ENCODE data around the gene PLCD4. TPM values are rescaled to one million over a fixed set of nuclear protein-coding genes. Genes with fewer than 3 reads are reported as not detected.

The PLCD4 gene
- 1.1 TPM for total RNA-seq
- long read RNA-seq, partial matches to known transcripts, result 0 of 1 reads
- long read RNA-seq, other reads (novel, unspliced or antisense), result 0 of 1 reads

GRCh38 chr2:218607436-218608115 is at the start of gene PLCD4:
TSS of gene PLCD4 (plus strand) at chr2:218607899. CDS start at chr2:218615740, 7,841 bp downstream.
- intact Hi-C loops (cut with DNase I), result no loop called here
- ATAC-seq, result peak; percentile 37 to 52
- H3K4me1 ChIP-seq, result no peaks in the 10 kb centered on the region
- no peak for DNase-seq
- no peak within 1 kb of the TSS for H3K27ac ChIP-seq
- H3K4me3 ChIP-seq, result peak within 1 kb of the TSS; percentile 22
- H3K9me3 ChIP-seq, result no peaks in the 10 kb centered on the region
- no peaks in the 10 kb centered on the region for H3K36me3 ChIP-seq
- no peaks in the 10 kb centered on the region for H3K27me3 ChIP-seq (ENCODE audit: low read depth)
- TF ChIP-seq CTCF (IDR thresholded peaks at IDR 0.05), result no peak

DNA sequence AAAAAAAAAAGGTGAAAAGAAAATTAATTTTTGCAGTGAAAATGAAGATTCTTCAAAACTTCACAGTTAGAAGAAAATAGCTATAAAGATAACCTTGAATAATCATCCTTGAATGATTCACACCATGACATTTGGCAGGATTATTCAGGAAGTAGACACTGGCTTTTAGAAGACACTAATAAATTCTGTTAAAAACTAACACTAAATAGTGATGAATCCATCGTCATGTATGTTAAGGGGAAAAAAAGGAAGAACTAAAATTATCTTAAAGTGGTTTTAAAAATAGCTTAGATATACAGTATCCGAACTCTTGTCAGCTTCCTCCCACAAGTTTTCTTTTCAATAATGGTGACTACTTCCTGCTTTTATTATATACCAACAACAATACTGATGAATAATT is 49.8 kb upstream of the PLCD4 start:
- Histone ChIP-seq H3K4me3 (no peak overlapping the region), H3K36me3 (peaks cover 78% of the 10 kb centered on the region), H3K4me1 (no peaks in the 10 kb centered on the region), H3K27ac (no peak overlapping the region), H3K9me3 (no peaks in the 10 kb centered on the region), H3K27me3 (ENCODE audit: low read depth) (no peaks in the 10 kb centered on the region)
- DNase-seq (no peak), ATAC-seq (no peak)
- intact Hi-C loops (cut with DNase I), result no loop called here
- no peak for TF ChIP-seq CTCF (IDR thresholded peaks at IDR 0.05)

DNA sequence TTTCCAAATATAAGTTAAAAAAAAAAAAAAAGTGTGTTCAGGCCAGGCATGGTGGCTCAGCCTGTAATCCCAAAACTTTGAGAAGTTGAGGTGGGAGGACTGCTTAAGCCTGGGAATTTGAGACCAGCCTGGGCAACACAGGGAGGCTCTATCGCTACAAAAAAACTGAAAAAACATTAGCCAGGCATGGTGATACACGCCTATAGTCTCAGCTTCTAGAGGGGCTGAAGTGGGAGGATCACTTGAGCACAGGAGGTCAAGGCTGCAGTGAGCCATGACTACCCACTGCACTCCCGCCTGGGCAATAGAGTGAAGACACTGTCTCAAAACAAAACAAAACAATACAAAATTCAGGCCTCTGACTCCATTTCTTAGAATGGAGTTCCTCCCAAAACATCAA is 48.7 kb upstream of the PLCD4 start:
- H3K27me3 ChIP-seq (ENCODE audit: low read depth), result no peaks in the 10 kb centered on the region
- intact Hi-C loops (cut with DNase I), result no loop called here
- no peak for TF ChIP-seq CTCF (IDR thresholded peaks at IDR 0.05)
- ATAC-seq (no peak), DNase-seq (no peak)
- no peak overlapping the region for H3K4me3 ChIP-seq
- H3K4me1 ChIP-seq, result no peaks in the 10 kb centered on the region
- H3K9me3 ChIP-seq, result no peaks in the 10 kb centered on the region
- no peak overlapping the region for H3K27ac ChIP-seq
- H3K36me3 ChIP-seq, result peaks cover 68% of the 10 kb centered on the region

DNA sequence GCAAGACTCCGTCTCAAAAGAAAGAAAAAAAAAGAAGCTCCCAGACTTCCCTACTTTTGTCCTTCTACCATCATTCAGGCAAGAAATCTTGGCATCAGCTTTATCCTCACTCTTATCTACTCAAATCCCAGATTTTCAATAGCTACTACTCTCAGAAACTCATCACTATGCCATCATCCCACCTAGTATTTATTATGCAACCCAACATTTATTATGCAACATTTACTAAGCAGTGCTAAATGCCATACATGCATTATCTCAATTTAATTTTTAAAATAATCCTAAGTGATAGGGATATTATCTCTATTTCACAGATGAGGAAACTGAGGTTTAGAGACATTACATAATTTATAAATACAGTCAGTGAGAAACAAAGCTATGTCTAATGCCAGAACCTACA is 43.6 kb upstream of the PLCD4 start:
- no peak for ATAC-seq
- no peak for TF ChIP-seq CTCF (IDR thresholded peaks at IDR 0.05)
- no peak overlapping the region for H3K27ac ChIP-seq

GRCh38 chr2:218566296-218566695 is 41.4 kb upstream of the PLCD4 start:
- no peak for TF ChIP-seq CTCF (IDR thresholded peaks at IDR 0.05)
- Histone ChIP-seq H3K27me3 (ENCODE audit: low read depth) (no peaks in the 10 kb centered on the region), H3K27ac (no peak overlapping the region), H3K4me1 (peaks cover 38% of the 10 kb centered on the region), H3K9me3 (no peaks in the 10 kb centered on the region), H3K4me3 (no peak overlapping the region), H3K36me3 (peaks cover 12% of the 10 kb centered on the region)
- ATAC-seq, result no peak
- intact Hi-C loops (cut with DNase I), result no loop called here
- no peak for DNase-seq

More for the DNA sequence above, 43.6 kb upstream of the PLCD4 start:
- intact Hi-C loops (cut with DNase I), result no loop called here
- Histone ChIP-seq H3K4me1 (peaks cover 17% of the 10 kb centered on the region), H3K27me3 (ENCODE audit: low read depth) (no peaks in the 10 kb centered on the region), H3K36me3 (peaks cover 34% of the 10 kb centered on the region), H3K9me3 (no peaks in the 10 kb centered on the region), H3K4me3 (no peak overlapping the region)
- no peak for DNase-seq

All from lower lobe of right lung (tissue), 2 donors.